Measurements from ENCODE around the gene TSPAN11. TPM values are rescaled to one million over a fixed set of nuclear protein-coding genes. Genes with fewer than 3 reads are reported as not detected.

The TSPAN11 gene
- total RNA-seq, 1 experiment from 2014 or later, result 4.6 TPM

DNA sequence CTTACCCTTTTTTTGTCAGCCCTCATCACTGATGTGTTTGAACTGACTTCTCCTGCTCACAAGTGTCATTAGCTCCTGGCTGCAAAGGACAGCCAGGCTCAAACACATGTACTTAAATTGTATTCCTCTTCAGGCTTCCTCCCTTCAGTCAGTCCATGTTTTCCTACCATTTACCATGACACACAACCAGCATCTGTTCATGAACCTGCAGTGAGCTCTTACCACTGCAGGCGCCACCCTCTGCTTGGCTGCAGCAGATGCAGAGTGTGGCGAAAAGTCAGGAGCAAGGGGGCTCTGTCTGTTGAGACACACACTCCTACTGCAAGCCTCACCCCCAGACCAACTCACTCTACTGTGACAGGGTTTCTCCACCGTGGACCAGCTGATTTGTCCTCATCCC lies 70.2 kb downstream of the TSPAN11 start:
- ChIA-PET CTCF (interaction anchor here (0.7 to 1.8 kb wide), 5 partner anchors 11 to 250 kb away, joined by 3 to 6 read pairs (median 3); no protein-coding TSS in a partner anchor), POLR2A (no interaction called here)
- no peaks in the 10 kb centered on the region; the same call in 1 of the 2 replicates for H3K27me3 Mint-ChIP-seq (ENCODE audit: low read depth)
- H3K27ac Mint-ChIP-seq, result peak overlapping the region; percentile 10; the same call in 1 of the 2 replicates
- H3K4me1 Mint-ChIP-seq, result peaks cover 12% of the 10 kb centered on the region
- TF ChIP-seq ZNF416 (CRISPR knock-in tag; IDR thresholded peaks at IDR 0.05) (no peak), ZNF671 (CRISPR knock-in tag; IDR thresholded peaks at IDR 0.05) (no peak), HMGA2 (CRISPR knock-in tag; IDR thresholded peaks at IDR 0.05) (no peak), TCF7 (CRISPR knock-in tag; IDR thresholded peaks at IDR 0.05; ENCODE audit: low read depth) (no peak)
- DNase-seq (ENCODE audit: low spot score) (no peak), ATAC-seq (peak; percentile 42)
- no peak overlapping the region for H3K4me3 Mint-ChIP-seq
- H3K9me3 Mint-ChIP-seq, result no peaks in the 10 kb centered on the region
- H3K36me3 Mint-ChIP-seq, result no peaks in the 10 kb centered on the region

GRCh38 chr12:30997685-30998440 lies 71.3 kb downstream of the TSPAN11 start:
- Mint-ChIP-seq H3K27ac (no peak overlapping the region), H3K9me3 (no peaks in the 10 kb centered on the region), H3K4me3 (no peak overlapping the region), H3K27me3 (ENCODE audit: low read depth) (no peaks in the 10 kb centered on the region; the same call in 1 of the 2 replicates), H3K4me1 (peaks cover 12% of the 10 kb centered on the region), H3K36me3 (no peaks in the 10 kb centered on the region)
- no peak for TF ChIP-seq ZNF416 (CRISPR knock-in tag; IDR thresholded peaks at IDR 0.05)
- TF ChIP-seq E2F4 (CRISPR knock-in tag; IDR thresholded peaks at IDR 0.05; ENCODE audit: borderline replicate concordance, low read depth), result no peak
- no peak for TF ChIP-seq ZNF423 (CRISPR knock-in tag; IDR thresholded peaks at IDR 0.05)
- TF ChIP-seq, protein P1, sequence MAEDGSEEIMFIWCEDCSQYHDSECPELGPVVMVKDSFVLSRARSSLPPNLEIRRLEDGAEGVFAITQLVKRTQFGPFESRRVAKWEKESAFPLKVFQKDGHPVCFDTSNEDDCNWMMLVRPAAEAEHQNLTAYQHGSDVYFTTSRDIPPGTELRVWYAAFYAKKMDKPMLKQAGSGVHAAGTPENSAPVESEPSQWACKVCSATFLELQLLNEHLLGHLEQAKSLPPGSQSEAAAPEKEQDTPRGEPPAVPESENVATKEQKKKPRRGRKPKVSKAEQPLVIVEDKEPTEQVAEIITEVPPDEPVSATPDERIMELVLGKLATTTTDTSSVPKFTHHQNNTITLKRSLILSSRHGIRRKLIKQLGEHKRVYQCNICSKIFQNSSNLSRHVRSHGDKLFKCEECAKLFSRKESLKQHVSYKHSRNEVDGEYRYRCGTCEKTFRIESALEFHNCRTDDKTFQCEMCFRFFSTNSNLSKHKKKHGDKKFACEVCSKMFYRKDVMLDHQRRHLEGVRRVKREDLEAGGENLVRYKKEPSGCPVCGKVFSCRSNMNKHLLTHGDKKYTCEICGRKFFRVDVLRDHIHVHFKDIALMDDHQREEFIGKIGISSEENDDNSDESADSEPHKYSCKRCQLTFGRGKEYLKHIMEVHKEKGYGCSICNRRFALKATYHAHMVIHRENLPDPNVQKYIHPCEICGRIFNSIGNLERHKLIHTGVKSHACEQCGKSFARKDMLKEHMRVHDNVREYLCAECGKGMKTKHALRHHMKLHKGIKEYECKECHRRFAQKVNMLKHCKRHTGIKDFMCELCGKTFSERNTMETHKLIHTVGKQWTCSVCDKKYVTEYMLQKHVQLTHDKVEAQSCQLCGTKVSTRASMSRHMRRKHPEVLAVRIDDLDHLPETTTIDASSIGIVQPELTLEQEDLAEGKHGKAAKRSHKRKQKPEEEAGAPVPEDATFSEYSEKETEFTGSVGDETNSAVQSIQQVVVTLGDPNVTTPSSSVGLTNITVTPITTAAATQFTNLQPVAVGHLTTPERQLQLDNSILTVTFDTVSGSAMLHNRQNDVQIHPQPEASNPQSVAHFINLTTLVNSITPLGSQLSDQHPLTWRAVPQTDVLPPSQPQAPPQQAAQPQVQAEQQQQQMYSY (CRISPR knock-in tag; IDR thresholded peaks at IDR 0.05), result no peak
- TF ChIP-seq PRRX2 (CRISPR knock-in tag; IDR thresholded peaks at IDR 0.05), result no peak
- TF ChIP-seq ARID4B (CRISPR knock-in tag; IDR thresholded peaks at IDR 0.05; ENCODE audit: borderline replicate concordance), result no peak
- TF ChIP-seq MLX (CRISPR knock-in tag; IDR thresholded peaks at IDR 0.05), result no peak
- TF ChIP-seq NR1H2 (CRISPR knock-in tag; IDR thresholded peaks at IDR 0.05), result no peak
- TF ChIP-seq ZNF281 (CRISPR knock-in tag; IDR thresholded peaks at IDR 0.05), result no peak
- no peak for TF ChIP-seq ERG (CRISPR knock-in tag; IDR thresholded peaks at IDR 0.05)
- no peak for TF ChIP-seq SP1 (CRISPR knock-in tag; conservative IDR thresholded peaks at IDR 0.05)
- TF ChIP-seq, protein P2, sequence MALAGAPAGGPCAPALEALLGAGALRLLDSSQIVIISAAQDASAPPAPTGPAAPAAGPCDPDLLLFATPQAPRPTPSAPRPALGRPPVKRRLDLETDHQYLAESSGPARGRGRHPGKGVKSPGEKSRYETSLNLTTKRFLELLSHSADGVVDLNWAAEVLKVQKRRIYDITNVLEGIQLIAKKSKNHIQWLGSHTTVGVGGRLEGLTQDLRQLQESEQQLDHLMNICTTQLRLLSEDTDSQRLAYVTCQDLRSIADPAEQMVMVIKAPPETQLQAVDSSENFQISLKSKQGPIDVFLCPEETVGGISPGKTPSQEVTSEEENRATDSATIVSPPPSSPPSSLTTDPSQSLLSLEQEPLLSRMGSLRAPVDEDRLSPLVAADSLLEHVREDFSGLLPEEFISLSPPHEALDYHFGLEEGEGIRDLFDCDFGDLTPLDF (CRISPR knock-in tag; IDR thresholded peaks at IDR 0.05), result no peak
- no peak for TF ChIP-seq SMAD4 (CRISPR knock-in tag; IDR thresholded peaks at IDR 0.05)
- DNase-seq (ENCODE audit: low spot score) (no peak), ATAC-seq (no peak)
- ChIA-PET POLR2A (no interaction called here), CTCF (interaction anchor here (0.8 to 1.3 kb wide), 2 partner anchors 147 to 151 kb away, joined by 3 to 4 read pairs; no protein-coding TSS in a partner anchor)
